Fibroblast of lung (primary cell): ENCODE data around the gene NT5E. TPM values are rescaled to one million over a fixed set of nuclear protein-coding genes. Genes with fewer than 3 reads are reported as not detected.
A peak's percentile ranks its signal among the peaks of the same experiment; 100 is the strongest.

Experiments
- DNase-seq, 2 donors: peaks; one replicate each; pipeline versions ENCODE4 v3.0.0 to v3.0.0-alpha.2; 2010; ENCODE audit warnings: low read depth in 2 of 2
- H2AFZ ChIP-seq: 2 replicates; pipeline ENCODE4 v1.5.1; 2012; ENCODE audit warnings: low read length, control low read depth, inconsistent platforms
- H3K27ac ChIP-seq: 2 replicates; pipeline ENCODE4 v1.5.1; 2011; ENCODE audit warnings: low read length, control low read depth; ENCODE audit not compliant: insufficient read depth
- H3K27me3 ChIP-seq: 2 replicates; pipeline ENCODE4 v1.5.1; 2011; ENCODE audit warnings: mild to moderate bottlenecking, low read length; ENCODE audit not compliant: control insufficient read depth, insufficient read depth
- H3K36me3 ChIP-seq: 2 replicates; pipeline ENCODE4 v1.5.1; 2011; ENCODE audit warnings: low read length; ENCODE audit not compliant: control insufficient read depth, insufficient read depth
- H3K4me1 ChIP-seq: 2 replicates; pipeline ENCODE4 v1.5.1; 2011; ENCODE audit warnings: low read length; ENCODE audit not compliant: control insufficient read depth, insufficient read depth; ENCODE audit errors: extremely low read depth
- H3K4me2 ChIP-seq: 2 replicates; pipeline ENCODE4 v1.5.1; 2011; ENCODE audit warnings: low read length, control low read depth; ENCODE audit not compliant: insufficient read depth; ENCODE audit errors: extremely low read depth
- H3K4me3 ChIP-seq, 4 experiments: fragments of 200-600 bp in 1 of 4; sonication (generic) in 1 of 4; replicated peaks in 1 of 4; 2 replicates each; pipeline ENCODE4 v1.5.1; 2011 to 2016; ENCODE audit warnings: low read length in 4 of 4, low read depth in 3 of 4, mild to moderate bottlenecking in 3 of 4, control low read depth in 2 of 4, inconsistent platforms in 1 of 4, mixed read lengths in 1 of 4; ENCODE audit not compliant: insufficient read depth in 1 of 4; ENCODE audit errors: control extremely low read depth in 1 of 4
- H3K79me2 ChIP-seq: 2 replicates; pipeline ENCODE4 v1.5.1; 2012; ENCODE audit warnings: mild to moderate bottlenecking, low read length, inconsistent platforms; ENCODE audit not compliant: control insufficient read depth, insufficient read depth
- H3K9ac ChIP-seq: 2 replicates; pipeline ENCODE4 v1.5.1; 2011; ENCODE audit warnings: mild to moderate bottlenecking, low read length, control low read depth; ENCODE audit not compliant: insufficient read depth
- H3K9me3 ChIP-seq: 2 replicates; pipeline ENCODE4 v1.5.1; 2012; ENCODE audit warnings: low read depth, low read length; ENCODE audit not compliant: control insufficient read depth, insufficient read depth
- H4K20me1 ChIP-seq: 2 replicates; pipeline ENCODE4 v1.5.1; 2011; ENCODE audit warnings: low read length; ENCODE audit not compliant: control insufficient read depth, insufficient read depth; ENCODE audit errors: extremely low read depth
- CTCF ChIP-seq, 2 donors: IDR thresholded peaks in 1 of 2; conservative IDR thresholded peaks in 1 of 2; 1 replicate in 1 of 2; 2 replicates in 1 of 2; pipeline ENCODE4 v1.5.1; 2011 to 2012; ENCODE audit warnings: low read length in 2 of 2, control low read depth in 1 of 2, inconsistent platforms in 1 of 2, low read depth in 1 of 2, mild to moderate bottlenecking in 1 of 2
- EZH2 ChIP-seq: IDR thresholded peaks from 2 replicates; pipeline ENCODE4 v1.5.1; 2012; ENCODE audit warnings: low read length, control low read depth, mild to moderate bottlenecking; ENCODE audit errors: missing control alignments
- polyA plus RNA-seq, 2 donors: library from polyadenylated mRNA; depleted of rRNA in 1 of 2; stranded (reverse) in 1 of 2; unstranded in 1 of 2; fragments of >200 nt; gene quantifications; 2 replicates each; pipeline ENCODE4 v1.2.1, GENCODE V29; 2011 to 2012; ENCODE audit warnings: missing spikeins in 1 of 2
- total RNA-seq: library from RNA; depleted of rRNA; stranded (reverse); fragments of >200 nt; gene quantifications from 2 replicates; pipeline ENCODE4 v1.2.1, GENCODE V29; 2014

Gene NT5E
- total and polyA plus RNA-seq, 2 donors (not counting 1 experiment from before 2014, with no cell fraction given) = 217 to 257 TPM

- peak overlapping the region; percentile 70 for H3K4me2 ChIP-seq
- H3K27ac ChIP-seq = peak overlapping the region; percentile 95
- no peaks in the 10 kb centered on the region for H3K27me3 ChIP-seq
Observed at GRCh38 chr6:85452441-85452881, 2.6 kb downstream of the NT5E start.

GRCh38 chr6:85453052-85453451 is 3.2 kb downstream of the NT5E start:
- Histone ChIP-seq H3K36me3 (no peaks in the 10 kb centered on the region), H3K79me2 (peaks cover 93% of the 10 kb centered on the region), H3K27me3 (no peaks in the 10 kb centered on the region), H3K27ac (peak overlapping the region; percentile 69), H3K4me3 (peak overlapping the region; percentile 22 to 99 (median 58)), H3K4me2 (peak overlapping the region; percentile 70), H3K4me1 (peaks cover 21% of the 10 kb centered on the region), H2AFZ (no peak overlapping the region), H3K9me3 (no peaks in the 10 kb centered on the region), H4K20me1 (no peaks in the 10 kb centered on the region), H3K9ac (no peak overlapping the region)
- no peak for DNase-seq
- TF ChIP-seq CTCF (conservative IDR thresholded peaks at IDR 0.05 in 1 of 2, IDR thresholded peaks at IDR 0.05 in 1 of 2; ENCODE audit: low read depth in 1 of 2, low read length in 2 of 2) = no peak
- TF ChIP-seq EZH2 = no peak

More at GRCh38 chr6:85452441-85452881, 2.6 kb downstream of the NT5E start:
- Histone ChIP-seq H3K79me2 (peaks cover 93% of the 10 kb centered on the region), H3K4me3 (peak overlapping the region; percentile 79 to 99 (median 89)), H3K9me3 (no peaks in the 10 kb centered on the region), H3K9ac (no peak overlapping the region), H2AFZ (no peak overlapping the region), H4K20me1 (no peaks in the 10 kb centered on the region), H3K36me3 (no peaks in the 10 kb centered on the region), H3K4me1 (peaks cover 16% of the 10 kb centered on the region)
- TF ChIP-seq CTCF (conservative IDR thresholded peaks at IDR 0.05 in 1 of 2, IDR thresholded peaks at IDR 0.05 in 1 of 2; ENCODE audit: low read depth in 1 of 2, low read length in 2 of 2) (no peak), EZH2 (no peak)
- peak; percentile 73 to 98 for DNase-seq

- Histone ChIP-seq H2AFZ (no peak overlapping the region), H3K27ac (peak overlapping the region; percentile 69), H4K20me1 (no peaks in the 10 kb centered on the region), H3K4me2 (peak overlapping the region; percentile 70), H3K4me1 (peaks cover 24% of the 10 kb centered on the region), H3K79me2 (peaks cover 92% of the 10 kb centered on the region), H3K9me3 (no peaks in the 10 kb centered on the region), H3K4me3 (peak overlapping the region; percentile 22 to 99 (median 58)), H3K27me3 (no peaks in the 10 kb centered on the region), H3K36me3 (no peaks in the 10 kb centered on the region), H3K9ac (no peak overlapping the region)
- DNase-seq = no peak
- TF ChIP-seq EZH2 (no peak), CTCF (conservative IDR thresholded peaks at IDR 0.05 in 1 of 2, IDR thresholded peaks at IDR 0.05 in 1 of 2; ENCODE audit: low read depth in 1 of 2, low read length in 2 of 2) (no peak)
Observed at GRCh38 chr6:85453490-85453889, 3.6 kb downstream of the NT5E start.
